K562 (cell line): ENCODE measurements around the gene AJM1. TPM values are rescaled to one million over a fixed set of nuclear protein-coding genes. Genes with fewer than 3 reads are reported as not detected.

ENCODE experiments used
- EGR1 ChIP-seq: fragments of 450-650 bp; conservative IDR thresholded peaks from 2 replicates; pipeline ENCODE4 v1.6.1; 2017; ENCODE audit warnings: mild to moderate bottlenecking
- RBBP5 ChIP-seq: fragments of 200-600 bp; sonication (generic); IDR thresholded peaks from 2 replicates; pipeline ENCODE4 v1.6.1; 2012; ENCODE audit warnings: borderline replicate concordance, mild to moderate bottlenecking, low read length, control low read depth, inconsistent platforms; ENCODE audit not compliant: insufficient read depth, poor library complexity, severe bottlenecking
- SMARCB1 ChIP-seq: IDR thresholded peaks from 2 replicates; pipeline ENCODE4 v1.6.1; 2011; ENCODE audit warnings: improper control_type of control experiment, low read depth; ENCODE audit not compliant: insufficient read length
- SRF ChIP-seq, 2 experiments: fragments of 250-450, 450-650 bp in 1 of 2; sonication (Bioruptor Pico) in 1 of 2; sonication (generic) in 1 of 2; formaldehyde crosslinking; IDR thresholded peaks; 2 replicates each; pipeline versions ENCODE4 v1.5.0 to v1.5.1; 2020 to 2022; ENCODE audit warnings: mild to moderate bottlenecking in 1 of 2, missing genetic modification reagents in 1 of 2
- polyA plus RNA-seq, 8 experiments: library from polyadenylated mRNA; depleted of rRNA in 4 of 8; stranded (reverse) in 5 of 8; unstranded in 3 of 8; fragments of >200 nt; fragmentation: Nextera tagmentation in 2 of 8; fragmentation: Illumina TruSeq in 1 of 8; extraction: Ambion mirVana in 2 of 8; extraction: Trizol in 1 of 8; gene quantifications; 2 replicates each; pipeline versions ENCODE4 v1.2.1 to v1.2.3, GENCODE V29; 2011 to 2014; ENCODE audit warnings: inconsistent platforms in 1 of 8, missing spikeins in 1 of 8
- total RNA-seq, 7 experiments: library from RNA; depleted of rRNA in 6 of 7; stranded (reverse); fragments of >200 nt in 6 of 7; fragmentation: Illumina TruSeq in 2 of 7; extraction: Trizol in 2 of 7; gene quantifications; 2 replicates each; pipeline versions ENCODE4 v1.2.1 to v1.2.3, GENCODE V29; 2011 to 2021; ENCODE audit warnings: low replicate concordance in 1 of 7
- TF ChIP-seq, protein P1 (sequence below): fragments of 250-450 bp; sonication (Bioruptor Pico); IDR thresholded peaks from 2 replicates; pipeline ENCODE4 v1.4.0; 2020; ENCODE audit warnings: mild to moderate bottlenecking, moderate library complexity, borderline replicate concordance
- TF ChIP-seq, protein P2 (sequence below), 3 experiments: fragments of 200-800 bp in 1 of 3; sonication (Bioruptor generic) in 1 of 3; sonication (generic) in 1 of 3; formaldehyde crosslinking in 1 of 3; IDR thresholded peaks; 2 replicates each; pipeline versions ENCODE4 v1.6.1 to v1.8.0; 2016 to 2022; ENCODE audit warnings: mild to moderate bottlenecking in 2 of 3, missing compliant biosample characterization in 2 of 3, missing genetic modification characterization in 2 of 3, missing genetic modification reagents in 1 of 3
- TF ChIP-seq, protein P3 (sequence below), 2 experiments: IDR thresholded peaks; 2 replicates each; pipeline ENCODE4 v1.6.1; 2011; ENCODE audit warnings: borderline replicate concordance in 1 of 2, control low read depth in 1 of 2, low read depth in 1 of 2, low read length in 1 of 2, mild to moderate bottlenecking in 1 of 2, mixed read lengths in 1 of 2, moderate library complexity in 1 of 2; ENCODE audit not compliant: insufficient read depth in 1 of 2, insufficient read length in 1 of 2, poor library complexity in 1 of 2, severe bottlenecking in 1 of 2; ENCODE audit errors: extremely low read depth in 1 of 2

The AJM1 gene
- total and polyA plus RNA-seq, 9 of the 15 experiments (the other 6 are each of a cell fraction or from before 2014, with no cell fraction given) = 0.01 to 3.7 (median 0.65) TPM; not detected in 1

DNA sequence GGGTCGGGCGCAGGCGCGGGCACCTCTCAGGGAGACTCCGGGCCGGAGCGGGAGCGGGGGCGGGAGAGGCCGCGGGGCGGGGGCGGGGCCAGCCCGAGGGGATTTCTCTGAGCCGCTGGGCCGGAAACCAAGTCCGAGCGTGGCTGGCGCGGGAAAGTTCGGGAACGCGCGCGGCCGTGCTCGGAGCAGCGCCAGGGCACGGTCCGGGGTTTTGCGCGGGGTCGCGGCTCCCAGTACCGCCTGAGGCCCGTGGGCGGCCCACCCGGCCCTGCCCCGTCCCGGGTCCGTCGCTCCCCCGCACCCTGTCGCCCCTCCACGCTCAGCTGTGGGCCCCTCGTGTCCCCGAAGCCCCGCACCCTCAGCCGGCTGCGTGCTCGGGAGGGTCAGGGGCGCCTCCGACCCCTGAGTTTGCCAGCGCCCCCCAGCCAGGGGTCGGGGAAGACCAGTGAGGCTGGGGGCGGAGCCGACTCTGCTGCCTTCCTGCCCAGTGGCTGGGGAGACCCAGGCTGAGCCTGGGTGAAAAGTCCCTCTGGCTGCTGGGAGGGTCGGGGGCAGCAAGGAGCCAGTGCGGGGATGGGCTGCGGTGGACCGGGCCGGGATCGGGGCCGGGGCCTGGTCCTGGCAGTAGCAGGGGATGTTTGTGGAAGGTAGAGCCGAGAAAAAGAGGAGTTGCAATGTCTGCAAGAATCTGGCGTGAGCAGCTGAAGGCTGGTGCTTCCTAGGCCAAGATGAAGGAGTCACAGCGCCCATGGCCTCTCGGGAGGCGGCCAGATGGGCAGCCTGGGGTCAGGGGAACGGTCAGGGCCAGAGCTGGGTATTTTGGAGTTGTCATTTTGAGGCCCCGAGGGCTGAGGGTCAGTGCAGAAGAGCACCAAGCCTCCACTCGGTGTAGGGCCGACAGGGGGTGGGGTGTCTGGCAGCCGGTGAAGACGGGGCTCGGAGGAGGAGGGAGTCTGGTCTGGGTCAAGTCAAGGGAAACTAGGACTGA, 44.6 kb downstream of the AJM1 start (continued):
- 0 out of 4 replicates have a peak, but pooled peaks of 1 of the 2 experiments have one; percentile 21 for TF ChIP-seq SRF (CRISPR knock-in tag; IDR thresholded peaks at IDR 0.05)
- TF ChIP-seq, protein P1, sequence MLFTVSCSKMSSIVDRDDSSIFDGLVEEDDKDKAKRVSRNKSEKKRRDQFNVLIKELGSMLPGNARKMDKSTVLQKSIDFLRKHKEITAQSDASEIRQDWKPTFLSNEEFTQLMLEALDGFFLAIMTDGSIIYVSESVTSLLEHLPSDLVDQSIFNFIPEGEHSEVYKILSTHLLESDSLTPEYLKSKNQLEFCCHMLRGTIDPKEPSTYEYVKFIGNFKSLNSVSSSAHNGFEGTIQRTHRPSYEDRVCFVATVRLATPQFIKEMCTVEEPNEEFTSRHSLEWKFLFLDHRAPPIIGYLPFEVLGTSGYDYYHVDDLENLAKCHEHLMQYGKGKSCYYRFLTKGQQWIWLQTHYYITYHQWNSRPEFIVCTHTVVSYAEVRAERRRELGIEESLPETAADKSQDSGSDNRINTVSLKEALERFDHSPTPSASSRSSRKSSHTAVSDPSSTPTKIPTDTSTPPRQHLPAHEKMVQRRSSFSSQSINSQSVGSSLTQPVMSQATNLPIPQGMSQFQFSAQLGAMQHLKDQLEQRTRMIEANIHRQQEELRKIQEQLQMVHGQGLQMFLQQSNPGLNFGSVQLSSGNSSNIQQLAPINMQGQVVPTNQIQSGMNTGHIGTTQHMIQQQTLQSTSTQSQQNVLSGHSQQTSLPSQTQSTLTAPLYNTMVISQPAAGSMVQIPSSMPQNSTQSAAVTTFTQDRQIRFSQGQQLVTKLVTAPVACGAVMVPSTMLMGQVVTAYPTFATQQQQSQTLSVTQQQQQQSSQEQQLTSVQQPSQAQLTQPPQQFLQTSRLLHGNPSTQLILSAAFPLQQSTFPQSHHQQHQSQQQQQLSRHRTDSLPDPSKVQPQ = no peak
- TF ChIP-seq RBBP5 = peak; percentile 57
- TF ChIP-seq, protein P2, sequence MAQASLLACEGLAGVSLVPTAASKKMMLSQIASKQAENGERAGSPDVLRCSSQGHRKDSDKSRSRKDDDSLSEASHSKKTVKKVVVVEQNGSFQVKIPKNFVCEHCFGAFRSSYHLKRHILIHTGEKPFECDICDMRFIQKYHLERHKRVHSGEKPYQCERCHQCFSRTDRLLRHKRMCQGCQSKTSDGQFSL (CRISPR knock-in tag; IDR thresholded peaks at IDR 0.05) = peak; percentile 63
- TF ChIP-seq, protein P2 (tag; IDR thresholded peaks at IDR 0.05) = no peak
- peak; percentile 83 for TF ChIP-seq SMARCB1
- TF ChIP-seq EGR1 = peak; percentile 41; the same call in 1 of the 2 replicates
- TF ChIP-seq, protein P3, sequence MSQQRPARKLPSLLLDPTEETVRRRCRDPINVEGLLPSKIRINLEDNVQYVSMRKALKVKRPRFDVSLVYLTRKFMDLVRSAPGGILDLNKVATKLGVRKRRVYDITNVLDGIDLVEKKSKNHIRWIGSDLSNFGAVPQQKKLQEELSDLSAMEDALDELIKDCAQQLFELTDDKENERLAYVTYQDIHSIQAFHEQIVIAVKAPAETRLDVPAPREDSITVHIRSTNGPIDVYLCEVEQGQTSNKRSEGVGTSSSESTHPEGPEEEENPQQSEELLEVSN (IDR thresholded peaks at IDR 0.05; ENCODE audit: borderline replicate concordance in 1 of 2, extremely low read depth in 1 of 2, insufficient read depth in 1 of 2, insufficient read length in 1 of 2, low read depth in 1 of 2, low read length in 1 of 2, poor library complexity in 1 of 2, severe bottlenecking in 1 of 2) = peak; percentile 40 to 67
